HG02759 (cell line): ENCODE measurements around the gene CTNNA3.

Source experiments
- ATAC-seq: cut with Tn5 transposase; IDR thresholded peaks from one replicate; pipeline ENCODE4 v1.9.1; 2021; ENCODE audit warnings: mild to moderate bottlenecking, moderate library complexity; ENCODE audit not compliant: unreplicated experiment

CTNNA3 gene

GRCh38 chr10:66698069-66698468, 997.9 kb downstream of the CTNNA3 start:
- no peak for ATAC-seq

- ATAC-seq: no peak
Measured at GRCh38 chr10:66695046-66695445, 1000.9 kb downstream of the CTNNA3 start.

GRCh38 chr10:66684581-66684980, 1011.4 kb downstream of the CTNNA3 start:
- no peak for ATAC-seq

GRCh38 chr10:66680886-66681285, 1015.1 kb downstream of the CTNNA3 start:
- ATAC-seq: no peak

- ATAC-seq: no peak
Measured at GRCh38 chr10:66678521-66678920, 1017.5 kb downstream of the CTNNA3 start.

- ATAC-seq: no peak
Measured at GRCh38 chr10:66673071-66673470, 1022.9 kb downstream of the CTNNA3 start.

GRCh38 chr10:66671562-66671961, 1024.4 kb downstream of the CTNNA3 start:
- no peak for ATAC-seq

- ATAC-seq: no peak
Measured at GRCh38 chr10:66671064-66671463, 1024.9 kb downstream of the CTNNA3 start.

GRCh38 chr10:66656499-66656898, 1039.5 kb downstream of the CTNNA3 start:
- ATAC-seq: no peak

GRCh38 chr10:66654861-66655260, 1041.1 kb downstream of the CTNNA3 start:
- no peak for ATAC-seq

GRCh38 chr10:66651308-66652082, 1044.5 kb downstream of the CTNNA3 start:
- ATAC-seq: no peak

- no peak for ATAC-seq
Measured at GRCh38 chr10:66649626-66650025, 1046.4 kb downstream of the CTNNA3 start.

- no peak for ATAC-seq
Measured at GRCh38 chr10:66642217-66642616, 1053.8 kb downstream of the CTNNA3 start.

- ATAC-seq: no peak
Measured at GRCh38 chr10:66639371-66639770, 1056.6 kb downstream of the CTNNA3 start.

GRCh38 chr10:66637273-66638036, 1058.5 kb downstream of the CTNNA3 start:
- no peak for ATAC-seq

- ATAC-seq: no peak
Measured at GRCh38 chr10:66629996-66630395, 1066.0 kb downstream of the CTNNA3 start.

GRCh38 chr10:66627156-66627555, 1068.8 kb downstream of the CTNNA3 start:
- ATAC-seq: peak; percentile 78

GRCh38 chr10:66625709-66626590, 1070.0 kb downstream of the CTNNA3 start:
- ATAC-seq: no peak

- ATAC-seq: no peak
Measured at GRCh38 chr10:66622050-66622449, 1073.9 kb downstream of the CTNNA3 start.

GRCh38 chr10:66604195-66604594, 1091.8 kb downstream of the CTNNA3 start:
- ATAC-seq: no peak

- ATAC-seq: no peak
Measured at GRCh38 chr10:66591865-66592264, 1104.1 kb downstream of the CTNNA3 start.
